Measurements from ENCODE around the gene RBAK. TPM values are rescaled to one million over a fixed set of nuclear protein-coding genes. Genes with fewer than 3 reads are reported as not detected.

RBAK gene
- polyA plus RNA-seq, 10 donors: 8.8 to 14.4 (median 12.5) TPM

Other genes starting within 250 kb of the RBAK start
- gene PAPOLB, start 183.8 kb upstream of the RBAK start, polyA plus RNA-seq (ENCODE audit: insufficient read length in 10 of 10): under 1 TPM in 5 of 10 donors, not detected in 5; 0.04 to 0.09 (median 0.04) TPM
- gene RADIL, start 162.1 kb upstream of the RBAK start, polyA plus RNA-seq (ENCODE audit: insufficient read length in 10 of 10): 1 to 10 TPM; 2.9 to 6.0 (median 3.7) TPM
- under 1 TPM in 3 of 10 donors, not detected in 7; 0.10 to 0.19 (median 0.11) TPM for gene MMD2, start 86.7 kb upstream of the RBAK start, polyA plus RNA-seq (ENCODE audit: insufficient read length in 10 of 10)
- gene WIPI2, start 144.4 kb downstream of the RBAK start, polyA plus RNA-seq (ENCODE audit: insufficient read length in 10 of 10): 10 to 100 TPM; 33.3 to 43.0 (median 39.1) TPM
- gene SLC29A4, start 237.1 kb downstream of the RBAK start, polyA plus RNA-seq (ENCODE audit: insufficient read length in 10 of 10): 10 to 100 TPM; 18.4 to 31.3 (median 25.5) TPM

Data from muscle of back (tissue), 10 donors.